ENCODE data around the gene CCDC85A. TPM values are rescaled to one million over a fixed set of nuclear protein-coding genes. Genes with fewer than 3 reads are reported as not detected.

The CCDC85A gene
- total RNA-seq, 1 donor from 2014 or later, result 0.70 TPM

GRCh38 chr2:56240210-56240609, 56.4 kb downstream of the CCDC85A start:
- H3K36me3 Mint-ChIP-seq (ENCODE audit: low read depth), result no peaks in the 10 kb centered on the region
- no peaks in the 10 kb centered on the region for H3K27me3 Mint-ChIP-seq (ENCODE audit: low read depth)
- peaks cover 6% of the 10 kb centered on the region for H3K4me1 Mint-ChIP-seq (ENCODE audit: low read depth)
- no peak overlapping the region for H3K4me3 Mint-ChIP-seq (ENCODE audit: unreplicated experiment)
- TF ChIP-seq, protein P1, sequence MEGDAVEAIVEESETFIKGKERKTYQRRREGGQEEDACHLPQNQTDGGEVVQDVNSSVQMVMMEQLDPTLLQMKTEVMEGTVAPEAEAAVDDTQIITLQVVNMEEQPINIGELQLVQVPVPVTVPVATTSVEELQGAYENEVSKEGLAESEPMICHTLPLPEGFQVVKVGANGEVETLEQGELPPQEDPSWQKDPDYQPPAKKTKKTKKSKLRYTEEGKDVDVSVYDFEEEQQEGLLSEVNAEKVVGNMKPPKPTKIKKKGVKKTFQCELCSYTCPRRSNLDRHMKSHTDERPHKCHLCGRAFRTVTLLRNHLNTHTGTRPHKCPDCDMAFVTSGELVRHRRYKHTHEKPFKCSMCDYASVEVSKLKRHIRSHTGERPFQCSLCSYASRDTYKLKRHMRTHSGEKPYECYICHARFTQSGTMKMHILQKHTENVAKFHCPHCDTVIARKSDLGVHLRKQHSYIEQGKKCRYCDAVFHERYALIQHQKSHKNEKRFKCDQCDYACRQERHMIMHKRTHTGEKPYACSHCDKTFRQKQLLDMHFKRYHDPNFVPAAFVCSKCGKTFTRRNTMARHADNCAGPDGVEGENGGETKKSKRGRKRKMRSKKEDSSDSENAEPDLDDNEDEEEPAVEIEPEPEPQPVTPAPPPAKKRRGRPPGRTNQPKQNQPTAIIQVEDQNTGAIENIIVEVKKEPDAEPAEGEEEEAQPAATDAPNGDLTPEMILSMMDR (IDR thresholded peaks at IDR 0.05), result no peak
- no peak for DNase-seq (ENCODE audit: low spot score)
- no peak overlapping the region for H3K27ac Mint-ChIP-seq (ENCODE audit: unreplicated experiment)
- H3K9me3 Mint-ChIP-seq (ENCODE audit: low read depth), result peaks cover 19% of the 10 kb centered on the region

- Mint-ChIP-seq H3K9me3 (ENCODE audit: low read depth) (peaks cover 19% of the 10 kb centered on the region), H3K27me3 (ENCODE audit: low read depth) (no peaks in the 10 kb centered on the region), H3K4me1 (ENCODE audit: low read depth) (peaks cover 1% of the 10 kb centered on the region), H3K36me3 (ENCODE audit: low read depth) (no peaks in the 10 kb centered on the region), H3K4me3 (ENCODE audit: unreplicated experiment) (no peak overlapping the region), H3K27ac (ENCODE audit: unreplicated experiment) (no peak overlapping the region)
- no peak for DNase-seq (ENCODE audit: low spot score)
- TF ChIP-seq, protein P1 (IDR thresholded peaks at IDR 0.05), result no peak
Measured at GRCh38 chr2:56244506-56244905, 60.7 kb downstream of the CCDC85A start.

GRCh38 chr2:56244911-56245530, 61.2 kb downstream of the CCDC85A start:
- DNase-seq (ENCODE audit: low spot score), result no peak
- Mint-ChIP-seq H3K27me3 (ENCODE audit: low read depth) (peaks cover 1% of the 10 kb centered on the region), H3K9me3 (ENCODE audit: low read depth) (peaks cover 18% of the 10 kb centered on the region), H3K4me3 (ENCODE audit: unreplicated experiment) (no peak overlapping the region), H3K27ac (ENCODE audit: unreplicated experiment) (no peak overlapping the region), H3K36me3 (ENCODE audit: low read depth) (no peaks in the 10 kb centered on the region), H3K4me1 (ENCODE audit: low read depth) (no peaks in the 10 kb centered on the region)
- TF ChIP-seq, protein P1 (IDR thresholded peaks at IDR 0.05), result no peak

- Mint-ChIP-seq H3K4me1 (ENCODE audit: low read depth) (no peaks in the 10 kb centered on the region), H3K27me3 (ENCODE audit: low read depth) (peaks cover 1% of the 10 kb centered on the region), H3K4me3 (ENCODE audit: unreplicated experiment) (no peak overlapping the region), H3K27ac (ENCODE audit: unreplicated experiment) (no peak overlapping the region), H3K9me3 (ENCODE audit: low read depth) (no peaks in the 10 kb centered on the region), H3K36me3 (ENCODE audit: low read depth) (no peaks in the 10 kb centered on the region)
- DNase-seq (ENCODE audit: low spot score), result no peak
- TF ChIP-seq, protein P1 (IDR thresholded peaks at IDR 0.05), result no peak
Measured at GRCh38 chr2:56248965-56249742, 65.4 kb downstream of the CCDC85A start.

DNA sequence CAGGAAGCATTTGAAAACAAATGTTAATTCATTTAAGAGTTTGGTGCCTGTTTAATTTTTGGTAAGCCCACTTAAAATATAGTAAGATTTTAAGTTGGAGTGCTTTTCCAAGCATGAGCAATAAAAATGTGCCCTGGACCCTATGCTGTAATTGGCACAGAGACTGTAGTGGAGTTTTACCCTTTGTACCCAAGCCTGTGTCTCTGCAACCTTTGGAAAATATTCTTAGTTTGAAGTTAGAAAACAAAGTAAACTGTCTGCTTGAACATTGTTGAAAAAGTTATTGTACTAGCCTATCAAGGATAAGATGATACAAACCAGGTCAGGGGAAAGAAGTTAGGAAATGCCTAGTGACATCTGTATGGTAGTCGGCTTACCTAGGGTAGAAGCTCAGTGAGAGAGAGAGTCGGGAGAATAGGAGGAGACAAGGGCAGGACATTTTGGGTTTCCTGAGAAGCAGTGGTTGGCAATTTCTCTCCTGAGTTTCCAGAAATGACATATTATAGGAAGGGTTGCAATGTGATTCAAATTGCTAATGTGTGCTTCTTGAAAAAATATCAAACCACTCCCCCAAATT, 66.5 kb downstream of the CCDC85A start:
- H3K36me3 Mint-ChIP-seq (ENCODE audit: low read depth), result no peaks in the 10 kb centered on the region
- TF ChIP-seq, protein P1 (IDR thresholded peaks at IDR 0.05), result no peak
- H3K27ac Mint-ChIP-seq (ENCODE audit: unreplicated experiment), result no peak overlapping the region
- no peaks in the 10 kb centered on the region for H3K9me3 Mint-ChIP-seq (ENCODE audit: low read depth)
- no peak overlapping the region for H3K4me3 Mint-ChIP-seq (ENCODE audit: unreplicated experiment)
- H3K27me3 Mint-ChIP-seq (ENCODE audit: low read depth), result peaks cover 3% of the 10 kb centered on the region
- H3K4me1 Mint-ChIP-seq (ENCODE audit: low read depth), result no peaks in the 10 kb centered on the region
- no peak for DNase-seq (ENCODE audit: low spot score)

Measured in chondrocyte (in vitro differentiated cells).